ENCODE measurements around the gene KCNG3.
"Not testable (repeated sequence)": the region's sequence is repeated elsewhere in the genome, so short reads cannot be mapped to it uniquely, and the experiment has no call there.

Gene KCNG3

GRCh38 chr2:42424033-42424432 lies 69.7 kb downstream of the KCNG3 start:
- DNase-seq, result peak; percentile 67

- DNase-seq, result peak; percentile 2
Measured at GRCh38 chr2:42421601-42422239, 72.1 kb downstream of the KCNG3 start.

- DNase-seq, result no peak
Measured at GRCh38 chr2:42421157-42421485, 72.7 kb downstream of the KCNG3 start.

GRCh38 chr2:42414648-42415047 lies 79.1 kb downstream of the KCNG3 start:
- DNase-seq, result no peak

- DNase-seq, result no peak
Measured at GRCh38 chr2:42414158-42414557, 79.6 kb downstream of the KCNG3 start.

- DNase-seq, result no peak
Measured at GRCh38 chr2:42410742-42411514, 82.9 kb downstream of the KCNG3 start.

- no peak for DNase-seq
Measured at GRCh38 chr2:42408009-42408408, 85.8 kb downstream of the KCNG3 start.

- DNase-seq, result no peak
Measured at GRCh38 chr2:42407476-42407875, 86.3 kb downstream of the KCNG3 start.

GRCh38 chr2:42404676-42405075 lies 89.1 kb downstream of the KCNG3 start:
- DNase-seq, result no peak

- DNase-seq, result no peak
Measured at GRCh38 chr2:42401773-42402172, 92.0 kb downstream of the KCNG3 start.

GRCh38 chr2:42398052-42398451 lies 95.7 kb downstream of the KCNG3 start:
- not testable (repeated sequence) for DNase-seq

GRCh38 chr2:42393320-42393719 lies 100.5 kb downstream of the KCNG3 start:
- DNase-seq, result not testable (repeated sequence)

- DNase-seq, result no peak
Measured at GRCh38 chr2:42392191-42392590, 101.6 kb downstream of the KCNG3 start.
